Cardiac septum (tissue), 1 donor: ENCODE data around the gene SLC49A3. TPM values are rescaled to one million over a fixed set of nuclear protein-coding genes. Genes with fewer than 3 reads are reported as not detected.
"Not testable (repeated sequence)": the region's sequence is repeated elsewhere in the genome, so short reads cannot be mapped to it uniquely, and the experiment has no call there.

Source experiments
- DNase-seq: peaks from one replicate; pipeline ENCODE4 v3.0.0-alpha.2; 2020; ENCODE audit warnings: low spot score
- intact Hi-C: fragments of 100-400 bp; cut with DNase I; formaldehyde crosslinking; loops from one replicate; pipeline ENCODE4 v1.14.0; 2022
- total RNA-seq: library from RNA; stranded (reverse); fragmentation: NEBNext Ultra II Directional; extraction: Animal tissue kit (Norgen Biotek cat#: 25700); gene quantifications from one replicate; pipeline ENCODE4 v1.2.1, GENCODE V29; 2021
- donor health status: DM: no; HTN: no; CAD: no.

Gene SLC49A3
- total RNA-seq, 1 donor from 2014 or later, result 12.1 TPM

- intact Hi-C loops, result loop anchor here (10.0 kb wide), 2 partner anchors 339 to 429 kb away; partner anchors contain the start of gene ZNF141
- no peak for DNase-seq
These were observed 15.4 kb downstream of the SLC49A3 start for GRCh38 chr4:673349-674091.

DNA sequence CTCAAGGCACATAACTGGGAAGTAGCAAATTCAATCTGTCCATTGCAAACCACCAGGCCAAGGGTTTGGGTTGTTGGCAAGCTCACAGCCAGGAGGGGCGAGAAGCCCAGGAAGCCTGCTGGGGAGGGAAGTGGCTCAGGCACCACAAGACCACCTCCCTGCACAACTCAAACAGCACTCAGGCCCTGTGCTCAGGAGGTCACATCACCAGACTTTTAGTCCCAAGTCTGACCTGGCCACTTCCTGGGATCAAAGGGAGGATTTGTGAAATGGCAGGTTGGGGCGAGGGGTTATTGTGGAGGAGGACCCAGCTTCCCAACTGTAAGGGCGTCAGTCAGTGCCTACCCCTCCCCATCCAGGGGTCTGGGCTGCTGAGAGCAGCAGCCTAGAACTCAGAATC, 17.2 kb downstream of the SLC49A3 start:
- no peak for DNase-seq
- intact Hi-C loops, result loop anchor here (10.0 kb wide), 2 partner anchors 337 to 427 kb away; partner anchors contain the start of gene ZNF141

- DNase-seq, result not testable (repeated sequence)
- intact Hi-C loops, result loop anchor here (10.0 kb wide), 2 partner anchors 335 to 425 kb away; partner anchors contain the start of gene ZNF141
These were observed 19.0 kb downstream of the SLC49A3 start for GRCh38 chr4:669806-670559.

- DNase-seq, intact Hi-C loops: not testable (repeated sequence)
These were observed 20.7 kb downstream of the SLC49A3 start for GRCh38 chr4:668219-668618.

- intact Hi-C loops, result no loop called here
- DNase-seq, result no peak
These were observed 21.4 kb downstream of the SLC49A3 start for GRCh38 chr4:667545-667925.

DNA sequence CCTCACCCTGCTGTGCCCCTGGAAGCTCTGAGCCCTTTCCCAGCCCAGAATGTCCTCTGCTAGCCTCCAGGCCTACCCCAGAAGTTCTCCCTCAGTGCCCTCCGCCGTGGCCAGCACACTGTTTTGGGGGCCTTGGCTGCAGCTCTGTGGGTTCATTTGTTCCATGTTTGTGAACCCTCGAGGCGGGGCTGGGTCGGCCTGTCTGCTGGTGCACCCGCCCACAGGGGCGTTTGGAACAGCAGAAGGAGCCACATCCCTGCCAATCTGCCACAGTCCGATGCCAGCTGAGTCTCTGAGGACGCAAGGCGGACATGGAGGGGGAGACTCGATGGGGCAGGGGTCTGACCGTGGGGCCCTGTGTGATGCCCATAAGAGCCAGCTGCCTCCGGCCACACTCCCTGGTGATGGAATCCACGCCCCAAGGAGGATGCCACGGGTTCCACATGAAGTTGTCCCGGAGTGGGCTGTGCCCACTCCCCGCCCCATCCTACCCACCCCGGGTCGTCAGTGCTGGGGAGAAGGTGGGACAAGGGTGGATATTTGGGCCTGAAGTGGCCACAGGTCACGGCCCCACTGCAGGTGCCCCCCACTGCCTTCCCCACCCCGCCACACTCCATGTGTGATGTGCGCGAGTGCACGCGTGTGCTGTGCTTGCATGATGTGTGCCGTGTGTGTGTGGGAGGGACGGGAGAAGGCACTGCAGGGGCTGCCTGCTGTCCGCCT, 22.0 kb downstream of the SLC49A3 start:
- DNase-seq, result no peak
- intact Hi-C loops, result no loop called here

DNA sequence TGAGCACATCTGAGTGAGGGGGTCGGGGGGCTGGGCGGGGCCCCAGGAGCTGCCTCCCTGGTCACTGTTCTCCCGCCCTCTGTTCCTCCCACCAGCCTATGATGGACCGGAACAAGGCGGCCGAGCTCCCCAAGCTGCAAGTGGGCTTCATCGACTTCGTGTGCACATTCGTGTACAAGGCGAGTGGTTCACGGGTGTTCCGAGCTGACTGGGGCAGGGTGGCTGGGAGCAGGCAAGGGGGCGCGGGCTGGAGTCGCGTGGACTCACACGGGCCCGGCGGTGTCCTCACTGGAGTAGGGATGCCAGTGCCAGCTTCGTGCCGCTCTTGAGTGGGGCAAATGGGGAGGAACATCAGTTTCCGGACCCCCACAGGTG, 22.5 kb downstream of the SLC49A3 start:
- no peak for DNase-seq
- intact Hi-C loops, result no loop called here

DNA sequence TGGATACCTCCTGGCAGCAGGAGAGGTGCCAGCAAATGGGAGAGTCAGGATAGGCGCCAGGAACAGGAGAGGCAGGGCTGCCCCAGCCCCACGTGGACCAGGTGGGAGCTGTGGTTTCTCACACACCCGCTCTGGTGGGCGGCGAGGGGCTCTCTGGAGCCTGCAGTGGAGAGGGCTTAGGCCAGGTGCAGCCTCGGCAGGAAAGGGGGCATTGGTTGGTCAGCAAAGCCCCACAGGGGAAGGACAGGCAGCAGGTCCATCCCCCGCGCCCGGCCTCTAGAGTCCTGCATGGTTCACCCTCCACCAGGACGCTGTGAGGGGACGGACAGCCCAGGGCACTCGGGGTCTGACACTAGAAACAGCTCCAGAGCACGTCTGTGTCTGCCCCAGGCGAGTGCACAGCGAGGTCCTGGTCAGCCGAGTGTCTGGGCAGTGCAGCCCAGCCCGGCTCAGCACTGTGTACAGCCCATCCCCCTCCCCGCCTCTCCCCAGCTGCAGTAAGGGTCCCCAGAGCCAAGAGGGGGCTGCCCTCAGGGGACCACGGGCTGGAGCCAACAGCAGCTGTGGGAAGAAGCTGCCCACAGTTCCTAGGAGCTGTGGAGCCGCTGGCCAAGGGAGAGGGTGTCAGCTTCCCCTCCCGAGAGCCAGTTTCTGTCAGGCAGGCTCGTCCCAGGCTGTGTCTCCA, 23.1 kb downstream of the SLC49A3 start:
- DNase-seq, result no peak
- intact Hi-C loops, result no loop called here

GRCh38 chr4:665381-665750, 23.6 kb downstream of the SLC49A3 start:
- DNase-seq, result no peak
- intact Hi-C loops, result no loop called here

DNA sequence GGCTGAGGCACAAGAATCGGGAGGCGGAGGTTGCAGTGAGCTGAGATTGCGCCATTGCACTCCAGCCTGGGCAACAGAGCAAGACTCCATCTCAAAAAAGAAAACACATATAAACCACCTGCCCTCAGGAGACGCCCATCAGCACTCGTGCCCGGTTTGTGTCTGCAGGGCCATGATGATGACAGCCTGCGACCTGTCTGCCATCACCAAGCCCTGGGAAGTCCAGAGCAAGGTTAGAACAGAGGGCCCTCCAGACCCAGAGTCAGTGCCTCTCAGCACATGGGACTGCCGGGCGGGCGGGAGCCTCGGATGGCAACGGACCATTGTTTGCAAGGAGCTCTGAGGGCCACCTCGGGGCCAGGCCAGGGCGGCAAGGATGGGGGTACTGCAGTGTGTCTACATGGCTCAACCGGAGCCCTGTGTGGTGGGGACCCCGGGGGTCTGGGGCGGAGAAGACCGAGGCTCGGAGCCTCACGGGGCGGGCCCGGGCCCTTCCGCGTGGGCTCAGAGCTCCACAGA, 24.2 kb downstream of the SLC49A3 start:
- intact Hi-C loops, result no loop called here
- no peak for DNase-seq

- DNase-seq, result no peak
These were observed 25.2 kb downstream of the SLC49A3 start for GRCh38 chr4:663438-664428.

GRCh38 chr4:663046-663437, 25.9 kb downstream of the SLC49A3 start:
- intact Hi-C loops, result no loop called here
- DNase-seq, result no peak

More at GRCh38 chr4:663438-664428, 25.2 kb downstream of the SLC49A3 start:
- intact Hi-C loops, result no loop called here

- intact Hi-C loops, result no loop called here
- no peak for DNase-seq
These were observed 26.8 kb downstream of the SLC49A3 start for GRCh38 chr4:661881-662761.

DNA sequence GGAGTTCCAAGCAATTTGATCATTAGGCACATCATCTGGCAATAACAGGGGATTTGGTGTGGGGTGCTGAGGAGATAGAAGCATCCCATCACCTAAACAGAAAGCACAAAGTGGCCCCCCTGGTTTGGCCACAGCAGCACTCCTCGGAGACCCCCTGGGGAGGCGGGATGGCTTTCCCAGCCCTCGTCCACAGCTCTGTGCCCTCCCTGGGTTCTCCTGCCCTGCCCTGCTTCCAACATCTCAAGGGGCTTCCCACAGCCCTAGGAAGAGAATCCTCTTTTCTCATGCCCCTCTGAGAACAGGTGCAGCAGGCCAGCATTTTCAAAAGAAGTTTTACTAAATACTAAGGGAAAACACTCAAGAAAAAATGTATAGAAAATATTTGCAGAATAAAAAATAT, 27.7 kb downstream of the SLC49A3 start:
- DNase-seq, result no peak
- intact Hi-C loops, result no loop called here

DNA sequence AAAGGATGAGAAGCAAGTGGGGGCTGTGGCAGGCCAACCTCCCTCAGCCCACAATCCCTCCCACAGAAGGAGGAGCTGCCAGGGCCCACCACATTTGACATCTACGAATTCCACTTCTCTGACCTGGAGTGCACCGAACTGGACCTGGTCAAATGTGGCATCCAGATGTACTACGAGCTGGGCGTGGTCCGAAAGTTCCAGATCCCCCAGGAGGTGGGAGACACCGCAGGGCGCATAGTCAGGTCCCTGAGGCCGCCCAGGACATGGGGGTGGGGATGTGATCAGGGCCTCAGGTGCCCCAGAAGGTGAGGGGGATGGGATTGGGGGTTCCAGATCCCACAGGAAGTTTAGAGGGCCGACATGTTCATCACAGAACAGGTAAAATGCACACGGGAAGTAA, 28.6 kb downstream of the SLC49A3 start:
- no peak for DNase-seq
- intact Hi-C loops, result no loop called here

DNA sequence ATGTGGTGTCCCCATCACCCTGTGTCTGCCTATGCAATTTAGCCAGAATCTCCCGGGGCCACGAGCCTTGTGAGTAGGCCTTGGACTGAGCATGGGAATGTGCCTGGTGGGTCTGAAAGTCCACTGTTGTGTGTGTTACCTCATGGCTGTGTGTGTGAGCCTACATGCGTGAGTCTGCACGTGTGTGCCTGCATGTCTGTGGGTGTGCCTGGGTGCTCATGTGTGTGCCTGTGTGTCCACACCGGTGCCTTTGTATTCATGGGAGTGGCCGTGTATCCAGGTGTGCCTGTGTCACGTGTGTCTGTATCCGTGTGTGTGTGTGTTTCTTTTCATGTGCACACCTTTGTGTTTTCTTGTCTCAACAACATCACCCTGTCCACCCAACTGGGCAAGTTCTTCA, 29.1 kb downstream of the SLC49A3 start:
- DNase-seq, result no peak
- intact Hi-C loops, result no loop called here
